ENCODE measurements around the gene TLR9.

TLR9 gene

DNA sequence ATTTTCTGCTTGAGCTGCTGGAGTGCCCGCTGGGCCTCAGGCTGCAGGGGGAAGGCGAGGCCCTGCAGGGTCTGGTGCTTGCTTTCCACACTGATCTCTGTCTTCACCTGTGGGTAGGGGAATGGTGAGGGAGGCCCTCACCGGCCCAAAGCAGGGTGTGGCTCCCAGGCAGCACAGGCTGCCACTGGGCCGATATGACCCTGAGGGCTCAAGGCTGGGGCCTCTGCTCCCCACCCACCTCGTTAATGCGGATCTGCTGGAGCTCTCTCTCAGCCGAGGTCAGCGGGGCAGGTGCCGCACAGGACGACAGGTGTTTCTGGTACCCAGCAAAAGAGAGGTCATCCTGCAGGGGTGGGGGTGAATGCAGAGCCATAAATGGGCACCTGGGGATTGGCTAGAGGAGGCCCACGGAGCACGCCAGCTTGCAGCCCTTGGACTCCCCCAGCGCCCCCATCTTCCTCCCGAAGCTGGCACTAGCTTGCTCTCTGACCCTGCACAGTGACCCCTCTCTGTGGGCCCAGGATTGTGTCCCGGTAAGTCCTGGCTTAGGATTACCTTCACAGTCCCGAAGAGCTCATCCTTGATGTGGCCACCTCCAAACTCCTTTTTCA lies 5.5 kb upstream of the TLR9 start:
- WGBS, 2 experiments (ENCODE audit: insufficient coverage in 2 of 2): 94 to 96% methylated on average over 15 of the region's 16 CpGs
- Histone ChIP-seq H3K4me3 (ENCODE audit: extremely low read depth, insufficient read depth, low read length, poor library complexity, severe bottlenecking) (no peak overlapping the region), H3K27ac (ENCODE audit: low read depth, low read length, severe bottlenecking) (no peak overlapping the region), H3K9me3 (ENCODE audit: control insufficient read depth, low read length) (no peaks in the 10 kb centered on the region), H3K4me1 (ENCODE audit: control insufficient read depth, insufficient read depth, low read length, poor library complexity, severe bottlenecking) (no peaks in the 10 kb centered on the region), H3K36me3 (ENCODE audit: control insufficient read depth, insufficient read depth, low read length) (peaks cover 63% of the 10 kb centered on the region)

DNA sequence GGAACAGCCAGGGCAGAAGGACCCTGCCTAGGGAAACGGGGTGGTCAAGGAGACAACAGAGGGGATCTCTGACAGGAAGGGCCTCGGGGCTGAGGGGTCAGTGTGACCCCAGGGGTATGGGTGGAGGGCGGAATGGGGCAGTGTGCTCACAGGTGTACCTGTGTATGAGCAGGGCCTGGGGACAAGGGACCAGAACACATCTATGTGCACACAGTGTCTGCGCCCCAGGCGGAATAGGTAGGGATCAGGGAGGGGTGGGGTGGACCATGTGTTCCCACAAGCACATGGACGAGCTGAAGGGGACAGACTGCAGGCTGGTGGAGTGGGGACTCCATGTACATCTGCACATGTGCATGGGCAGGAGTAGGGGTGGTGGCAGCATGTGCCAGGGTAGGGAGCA lies 5.0 kb upstream of the TLR9 start:
- no peaks in the 10 kb centered on the region for H3K4me1 ChIP-seq (ENCODE audit: control insufficient read depth, insufficient read depth, low read length, poor library complexity, severe bottlenecking)
- 89 to 98% methylated on average over 6 of the region's 6 CpGs for WGBS, 2 experiments (ENCODE audit: insufficient coverage in 2 of 2)
- H3K4me3 ChIP-seq (ENCODE audit: extremely low read depth, insufficient read depth, low read length, poor library complexity, severe bottlenecking): no peak overlapping the region
- H3K27ac ChIP-seq (ENCODE audit: low read depth, low read length, severe bottlenecking): no peak overlapping the region
- H3K36me3 ChIP-seq (ENCODE audit: control insufficient read depth, insufficient read depth, low read length): peaks cover 62% of the 10 kb centered on the region
- no peaks in the 10 kb centered on the region for H3K9me3 ChIP-seq (ENCODE audit: control insufficient read depth, low read length)

GRCh38 chr3:52229656-52230055 lies 4.2 kb upstream of the TLR9 start:
- 95 to 97% methylated on average over 10 to 11 of the region's 13 CpGs for WGBS, 2 experiments (ENCODE audit: insufficient coverage in 2 of 2)
- no peak overlapping the region for H3K27ac ChIP-seq (ENCODE audit: low read depth, low read length, severe bottlenecking)
- peaks cover 54% of the 10 kb centered on the region for H3K36me3 ChIP-seq (ENCODE audit: control insufficient read depth, insufficient read depth, low read length)
- no peaks in the 10 kb centered on the region for H3K9me3 ChIP-seq (ENCODE audit: control insufficient read depth, low read length)
- H3K4me1 ChIP-seq (ENCODE audit: control insufficient read depth, insufficient read depth, low read length, poor library complexity, severe bottlenecking): no peaks in the 10 kb centered on the region
- no peak overlapping the region for H3K4me3 ChIP-seq (ENCODE audit: extremely low read depth, insufficient read depth, low read length, poor library complexity, severe bottlenecking)

- no peak overlapping the region for H3K4me3 ChIP-seq (ENCODE audit: extremely low read depth, insufficient read depth, low read length, poor library complexity, severe bottlenecking)
- no peaks in the 10 kb centered on the region for H3K9me3 ChIP-seq (ENCODE audit: control insufficient read depth, low read length)
- peaks cover 45% of the 10 kb centered on the region for H3K36me3 ChIP-seq (ENCODE audit: control insufficient read depth, insufficient read depth, low read length)
- no peaks in the 10 kb centered on the region for H3K4me1 ChIP-seq (ENCODE audit: control insufficient read depth, insufficient read depth, low read length, poor library complexity, severe bottlenecking)
- no peak overlapping the region for H3K27ac ChIP-seq (ENCODE audit: low read depth, low read length, severe bottlenecking)
- 95 to 96% methylated on average over 14 to 19 of the region's 21 CpGs for WGBS, 2 experiments (ENCODE audit: insufficient coverage in 2 of 2)
Observed at GRCh38 chr3:52228751-52229291, 3.4 kb upstream of the TLR9 start.

- no peak overlapping the region for H3K4me3 ChIP-seq (ENCODE audit: extremely low read depth, insufficient read depth, low read length, poor library complexity, severe bottlenecking)
- 88 to 96% methylated on average over 5 to 8 of the region's 10 CpGs for WGBS, 2 experiments (ENCODE audit: insufficient coverage in 2 of 2)
- H3K36me3 ChIP-seq (ENCODE audit: control insufficient read depth, insufficient read depth, low read length): peaks cover 43% of the 10 kb centered on the region
- no peak overlapping the region for H3K27ac ChIP-seq (ENCODE audit: low read depth, low read length, severe bottlenecking)
- H3K9me3 ChIP-seq (ENCODE audit: control insufficient read depth, low read length): no peaks in the 10 kb centered on the region
- H3K4me1 ChIP-seq (ENCODE audit: control insufficient read depth, insufficient read depth, low read length, poor library complexity, severe bottlenecking): no peaks in the 10 kb centered on the region
Observed at GRCh38 chr3:52228266-52228665, 2.8 kb upstream of the TLR9 start.

DNA sequence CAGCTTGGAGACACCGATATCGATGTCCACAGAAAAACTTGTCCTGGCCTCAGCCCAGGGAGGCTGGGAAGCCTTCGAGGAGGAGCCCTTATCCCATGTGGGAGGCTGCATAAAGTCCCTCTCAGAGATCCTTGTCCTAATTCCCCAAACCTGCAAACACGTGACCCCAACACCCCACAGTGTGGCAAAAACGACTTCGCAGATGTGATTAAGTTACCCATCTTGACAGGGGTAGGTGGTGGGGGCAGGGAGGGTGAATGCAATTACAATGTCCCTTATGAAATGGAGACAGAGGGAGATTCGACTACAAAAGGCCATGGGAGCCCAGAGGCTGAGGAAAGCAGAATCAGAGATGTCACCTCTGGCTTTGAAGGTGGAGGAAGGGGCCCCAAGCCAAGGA lies 2.3 kb upstream of the TLR9 start:
- Histone ChIP-seq H3K9me3 (ENCODE audit: control insufficient read depth, low read length) (no peaks in the 10 kb centered on the region), H3K36me3 (ENCODE audit: control insufficient read depth, insufficient read depth, low read length) (peaks cover 40% of the 10 kb centered on the region), H3K4me1 (ENCODE audit: control insufficient read depth, insufficient read depth, low read length, poor library complexity, severe bottlenecking) (no peaks in the 10 kb centered on the region), H3K27ac (ENCODE audit: low read depth, low read length, severe bottlenecking) (no peak overlapping the region), H3K4me3 (ENCODE audit: extremely low read depth, insufficient read depth, low read length, poor library complexity, severe bottlenecking) (no peak overlapping the region)
- 87 to 97% methylated on average over 6 of the region's 7 CpGs for WGBS, 2 experiments (ENCODE audit: insufficient coverage in 2 of 2)

- Histone ChIP-seq H3K4me1 (ENCODE audit: control insufficient read depth, insufficient read depth, low read length, poor library complexity, severe bottlenecking) (no peaks in the 10 kb centered on the region), H3K4me3 (ENCODE audit: extremely low read depth, insufficient read depth, low read length, poor library complexity, severe bottlenecking) (no peak overlapping the region), H3K9me3 (ENCODE audit: control insufficient read depth, low read length) (no peaks in the 10 kb centered on the region), H3K27ac (ENCODE audit: low read depth, low read length, severe bottlenecking) (no peak overlapping the region), H3K36me3 (ENCODE audit: control insufficient read depth, insufficient read depth, low read length) (peaks cover 36% of the 10 kb centered on the region)
- WGBS, 2 experiments (ENCODE audit: insufficient coverage in 2 of 2): 71 to 80% methylated on average over 3 of the region's 4 CpGs
Observed at GRCh38 chr3:52227117-52227516, 1.7 kb upstream of the TLR9 start.

- H3K27ac ChIP-seq (ENCODE audit: low read depth, low read length, severe bottlenecking): no peak overlapping the region
- no peaks in the 10 kb centered on the region for H3K9me3 ChIP-seq (ENCODE audit: control insufficient read depth, low read length)
- 88 to 95% methylated on average over 5 of the region's 5 CpGs for WGBS, 2 experiments (ENCODE audit: insufficient coverage in 2 of 2)
- peaks cover 31% of the 10 kb centered on the region for H3K36me3 ChIP-seq (ENCODE audit: control insufficient read depth, insufficient read depth, low read length)
- H3K4me1 ChIP-seq (ENCODE audit: control insufficient read depth, insufficient read depth, low read length, poor library complexity, severe bottlenecking): no peaks in the 10 kb centered on the region
- no peak overlapping the region for H3K4me3 ChIP-seq (ENCODE audit: extremely low read depth, insufficient read depth, low read length, poor library complexity, severe bottlenecking)
Observed at GRCh38 chr3:52226229-52226817, 878 bp upstream of the TLR9 start.

DNA sequence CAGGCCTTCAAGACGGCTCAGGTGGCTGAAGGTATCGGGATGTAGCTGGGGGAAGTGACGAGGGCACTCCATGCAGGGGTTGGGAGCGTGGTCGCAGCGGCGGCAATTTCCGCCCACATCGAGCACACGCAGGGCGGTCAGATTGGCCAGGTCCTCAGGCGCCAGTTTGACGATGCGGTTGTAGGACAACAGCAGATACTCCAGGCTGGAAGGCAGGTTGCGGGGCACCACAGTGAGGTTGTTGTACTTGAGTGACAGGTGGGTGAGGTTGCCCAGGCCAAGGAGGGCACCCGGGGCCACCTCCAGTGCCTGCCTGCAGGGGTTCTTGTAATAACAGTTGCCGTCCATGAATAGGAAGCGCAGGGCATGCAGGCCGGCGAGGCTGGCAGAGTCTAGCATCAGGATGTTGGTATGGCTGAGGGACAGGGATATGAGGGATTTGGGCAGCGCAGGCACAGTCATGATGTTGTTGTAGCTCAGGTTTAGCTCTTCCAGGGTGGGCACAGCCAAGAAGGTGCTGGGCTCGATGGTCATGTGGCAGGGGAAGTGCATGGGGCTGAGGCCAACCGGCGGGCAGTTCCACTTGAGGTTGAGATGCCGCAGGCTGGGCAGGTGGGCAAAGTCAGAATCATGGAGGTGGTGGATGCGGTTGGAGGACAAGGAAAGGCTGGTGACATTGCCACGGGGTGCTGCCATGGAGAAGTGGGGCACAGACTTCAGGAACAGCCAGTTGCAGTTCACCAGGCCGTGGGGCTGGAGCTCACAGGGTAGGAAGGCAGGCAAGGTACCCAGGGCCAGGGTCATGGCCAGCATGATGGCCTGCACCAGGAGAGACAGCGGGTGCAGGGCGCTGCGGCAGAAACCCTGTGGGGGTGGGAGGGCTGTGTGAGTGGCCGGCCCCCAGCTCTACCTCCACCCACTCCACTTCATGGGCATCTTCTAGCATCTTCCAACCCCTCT lies 1.7 kb downstream of the TLR9 start:
- Histone ChIP-seq H3K27ac (ENCODE audit: low read depth, low read length, severe bottlenecking) (no peak overlapping the region), H3K4me1 (ENCODE audit: control insufficient read depth, insufficient read depth, low read length, poor library complexity, severe bottlenecking) (peaks cover 5% of the 10 kb centered on the region), H3K4me3 (ENCODE audit: extremely low read depth, insufficient read depth, low read length, poor library complexity, severe bottlenecking) (no peak overlapping the region), H3K9me3 (ENCODE audit: control insufficient read depth, low read length) (no peaks in the 10 kb centered on the region), H3K36me3 (ENCODE audit: control insufficient read depth, insufficient read depth, low read length) (peaks cover 6% of the 10 kb centered on the region)
- 93 to 94% methylated on average over 28 of the region's 32 CpGs for WGBS, 2 experiments (ENCODE audit: insufficient coverage in 2 of 2)

GRCh38 chr3:52222319-52223221 lies 2.9 kb downstream of the TLR9 start:
- 95 to 96% methylated on average over 40 to 41 of the region's 41 CpGs for WGBS, 2 experiments (ENCODE audit: insufficient coverage in 2 of 2)
- H3K9me3 ChIP-seq (ENCODE audit: control insufficient read depth, low read length): no peaks in the 10 kb centered on the region
- peaks cover 2% of the 10 kb centered on the region for H3K36me3 ChIP-seq (ENCODE audit: control insufficient read depth, insufficient read depth, low read length)
- no peak overlapping the region for H3K27ac ChIP-seq (ENCODE audit: low read depth, low read length, severe bottlenecking)
- H3K4me1 ChIP-seq (ENCODE audit: control insufficient read depth, insufficient read depth, low read length, poor library complexity, severe bottlenecking): peaks cover 12% of the 10 kb centered on the region
- H3K4me3 ChIP-seq (ENCODE audit: extremely low read depth, insufficient read depth, low read length, poor library complexity, severe bottlenecking): no peak overlapping the region
